Stimulated activated effector memory CD8-positive, alpha-beta T cell treated with anti-CD3 and anti-CD28 coated beads, Interleukin-12 subunit alpha, Interleukin-12 subunit beta, amount 100 ng/mL, for 72 hours (primary cell): ENCODE results near the gene FIBP.
A peak's percentile ranks its signal among the peaks of the same experiment; 100 is the strongest.

Experiments
- ATAC-seq: fragments of 150-1000 bp; cut with Tn5 transposase; 2 replicates; pipeline ENCODE4 v1.10.0; 2021
- DNase-seq, 2 donors: peaks; one replicate each; pipeline ENCODE4 v3.0.0; 2021 to 2022; ENCODE audit warnings: low spot score in 2 of 2
- H3K27ac Mint-ChIP-seq: one replicate; pipeline ENCODE4 v1.8.0; 2022; ENCODE audit warnings: mild to moderate bottlenecking, mixed read lengths
- H3K36me3 Mint-ChIP-seq: one replicate; pipeline ENCODE4 v1.8.0; 2022; ENCODE audit warnings: mild to moderate bottlenecking, mixed read lengths
- H3K4me1 Mint-ChIP-seq: one replicate; pipeline ENCODE4 v1.8.0; 2022; ENCODE audit warnings: mixed read lengths
- H3K4me3 Mint-ChIP-seq: one replicate; pipeline ENCODE4 v1.8.0; 2022; ENCODE audit warnings: mild to moderate bottlenecking, mixed read lengths
- H3K9me3 Mint-ChIP-seq: one replicate; pipeline ENCODE4 v1.8.0; 2022; ENCODE audit warnings: mixed read lengths

The FIBP gene

DNA sequence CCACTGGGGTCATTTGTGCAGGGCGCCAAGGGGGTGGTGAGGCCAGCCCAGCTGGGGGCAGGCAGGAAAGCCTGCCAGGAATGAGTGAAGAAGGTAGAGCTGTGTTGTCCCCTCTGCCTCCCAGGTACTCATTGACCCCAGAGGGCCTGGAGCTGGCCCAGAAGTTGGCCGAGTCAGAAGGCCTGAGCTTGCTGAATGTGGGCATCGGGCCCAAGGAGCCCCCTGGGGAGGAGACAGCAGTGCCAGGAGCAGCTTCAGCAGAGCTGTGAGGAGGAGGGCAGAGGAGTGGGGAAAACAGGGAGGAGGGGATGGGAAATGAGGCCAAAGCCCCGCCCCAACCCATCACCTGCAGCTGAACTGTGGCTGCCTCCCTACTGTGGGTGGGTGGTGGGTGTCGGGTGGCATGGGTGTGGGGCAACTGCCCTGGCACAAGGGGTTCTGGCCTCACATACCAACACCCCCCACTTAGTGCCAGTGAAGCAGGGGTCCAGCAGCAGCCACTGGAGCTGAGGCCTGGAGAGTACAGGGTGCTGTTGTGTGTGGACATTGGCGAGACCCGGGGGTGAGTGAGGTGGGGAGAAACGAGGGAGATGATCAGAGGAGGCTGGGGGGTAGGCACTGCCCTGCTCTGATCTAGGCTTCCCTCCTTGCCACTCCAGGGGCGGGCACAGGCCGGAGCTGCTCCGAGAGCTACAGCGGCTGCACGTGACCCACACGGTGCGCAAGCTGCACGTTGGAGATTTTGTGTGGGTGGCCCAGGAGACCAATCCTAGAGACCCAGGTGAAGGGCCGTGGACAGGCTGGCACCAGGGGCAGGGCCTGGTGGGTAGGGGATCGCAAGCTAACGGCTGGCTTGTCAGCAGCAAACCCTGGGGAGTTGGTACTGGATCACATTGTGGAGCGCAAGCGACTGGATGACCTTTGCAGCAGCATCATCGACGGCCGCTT lies 25.1 kb downstream of the FIBP start:
- H3K27ac Mint-ChIP-seq, result peak overlapping the region; percentile 97

GRCh38 chr11:65862191-65862735 lies 26.0 kb downstream of the FIBP start:
- H3K9me3 Mint-ChIP-seq, result no peaks in the 10 kb centered on the region
- H3K36me3 Mint-ChIP-seq, result peaks cover 98% of the 10 kb centered on the region
- H3K4me1 Mint-ChIP-seq, result peaks cover 47% of the 10 kb centered on the region
- peak overlapping the region; percentile 97 for H3K27ac Mint-ChIP-seq
- H3K4me3 Mint-ChIP-seq, result peak overlapping the region; percentile 97
- no peak for ATAC-seq
- DNase-seq, result peak in 1 of 2 donors; percentile 50

More for the DNA sequence above, 25.1 kb downstream of the FIBP start:
- peaks cover 46% of the 10 kb centered on the region for H3K4me1 Mint-ChIP-seq
- ATAC-seq (no peak), DNase-seq (no peak)
- peak overlapping the region; percentile 97 for H3K4me3 Mint-ChIP-seq
- no peaks in the 10 kb centered on the region for H3K9me3 Mint-ChIP-seq
- H3K36me3 Mint-ChIP-seq, result peaks cover 92% of the 10 kb centered on the region

GRCh38 chr11:65861533-65862183 lies 26.6 kb downstream of the FIBP start:
- ATAC-seq (no peak), DNase-seq (no peak)
- H3K4me1 Mint-ChIP-seq, result peaks cover 50% of the 10 kb centered on the region
- peak overlapping the region; percentile 97 for H3K27ac Mint-ChIP-seq
- peak overlapping the region; percentile 97 for H3K4me3 Mint-ChIP-seq
- H3K36me3 Mint-ChIP-seq, result peaks cover 98% of the 10 kb centered on the region
- H3K9me3 Mint-ChIP-seq, result no peaks in the 10 kb centered on the region

DNA sequence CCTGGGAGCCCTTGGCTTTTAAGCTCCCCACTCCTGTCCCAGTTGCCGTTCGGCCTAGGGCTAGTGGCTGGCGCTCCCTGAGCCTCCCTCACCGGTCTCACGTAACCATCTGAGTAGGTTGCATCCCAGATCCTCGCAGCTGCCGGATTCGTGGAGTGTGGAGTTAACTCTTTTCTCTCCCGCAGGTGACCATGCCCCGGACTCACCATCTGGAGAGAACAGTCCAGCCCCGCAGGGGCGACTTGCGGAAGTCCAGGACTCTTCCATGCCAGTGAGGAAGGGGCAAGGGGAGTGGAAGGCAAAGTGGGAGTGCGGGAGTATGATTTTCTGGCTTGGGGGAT lies 27.1 kb downstream of the FIBP start:
- H3K27ac Mint-ChIP-seq, result peak overlapping the region; percentile 97
- peaks cover 55% of the 10 kb centered on the region for H3K4me1 Mint-ChIP-seq
- no peak for DNase-seq

GRCh38 chr11:65860278-65861164 lies 27.8 kb downstream of the FIBP start, which contains the start of gene MUS81:
TSS of gene MUS81 (plus strand) at chr11:65860433. CDS start at chr11:65860754, 321 bp downstream.
- Mint-ChIP-seq H3K36me3 (peaks cover 98% of the 10 kb centered on the region), H3K9me3 (no peaks in the 10 kb centered on the region), H3K27ac (peak within 1 kb of the TSS; percentile 97), H3K4me3 (peak within 1 kb of the TSS; percentile 97), H3K4me1 (peaks cover 61% of the 10 kb centered on the region)
- peak; percentile 61 for ATAC-seq
- peak; percentile 96 to 99 for DNase-seq

More for the DNA sequence above, 27.1 kb downstream of the FIBP start:
- no peak for ATAC-seq
- Mint-ChIP-seq H3K36me3 (peaks cover 98% of the 10 kb centered on the region), H3K4me3 (peak overlapping the region; percentile 97), H3K9me3 (no peaks in the 10 kb centered on the region)

DNA sequence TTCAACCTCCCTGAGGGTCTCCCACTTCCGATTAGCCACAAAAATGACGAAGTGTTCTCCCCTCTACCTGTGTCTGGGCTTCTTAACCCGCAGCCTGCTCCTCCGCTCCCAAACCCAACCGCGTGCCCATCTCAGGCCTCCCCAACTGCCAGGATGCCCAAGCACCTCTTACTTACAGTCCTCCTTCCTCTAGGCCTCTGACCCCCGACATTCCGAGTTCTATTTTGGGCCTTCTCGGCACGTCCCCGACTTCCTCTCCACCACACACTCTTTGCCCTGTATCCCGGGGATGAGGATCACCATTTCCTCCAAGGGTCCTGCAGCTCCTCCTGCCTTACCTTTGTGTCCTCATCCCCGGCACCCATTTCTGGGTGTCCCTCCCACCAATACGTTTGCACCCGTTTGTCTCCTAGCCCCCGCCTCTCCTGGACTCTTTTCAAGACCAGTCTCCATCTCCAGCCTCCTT lies 28.4 kb downstream of the FIBP start:
- H3K4me3 Mint-ChIP-seq, result peak overlapping the region; percentile 97
- ATAC-seq (no peak), DNase-seq (no peak)
- H3K4me1 Mint-ChIP-seq, result peaks cover 62% of the 10 kb centered on the region
- H3K36me3 Mint-ChIP-seq, result peaks cover 98% of the 10 kb centered on the region
- H3K27ac Mint-ChIP-seq, result peak overlapping the region; percentile 97
- H3K9me3 Mint-ChIP-seq, result no peaks in the 10 kb centered on the region

- peak overlapping the region; percentile 97 for H3K27ac Mint-ChIP-seq
- H3K9me3 Mint-ChIP-seq, result no peaks in the 10 kb centered on the region
- ATAC-seq, result peak; percentile 78
- peaks cover 68% of the 10 kb centered on the region for H3K4me1 Mint-ChIP-seq
- peak; percentile 91 to 99 for DNase-seq
- H3K36me3 Mint-ChIP-seq, result peaks cover 98% of the 10 kb centered on the region
- peak overlapping the region; percentile 97 for H3K4me3 Mint-ChIP-seq
These were observed 29.0 kb downstream of the FIBP start for GRCh38 chr11:65859095-65859811.

- Mint-ChIP-seq H3K9me3 (no peaks in the 10 kb centered on the region), H3K4me1 (peaks cover 74% of the 10 kb centered on the region), H3K27ac (peak overlapping the region; percentile 97), H3K36me3 (peaks cover 98% of the 10 kb centered on the region), H3K4me3 (peak overlapping the region; percentile 97)
- DNase-seq (no peak), ATAC-seq (no peak)
These were observed 29.6 kb downstream of the FIBP start for GRCh38 chr11:65858681-65859087.

- Mint-ChIP-seq H3K36me3 (peaks cover 98% of the 10 kb centered on the region), H3K9me3 (no peaks in the 10 kb centered on the region), H3K4me1 (peaks cover 74% of the 10 kb centered on the region), H3K27ac (peak within 1 kb of the TSS; percentile 97), H3K4me3 (peak within 1 kb of the TSS; percentile 97)
- ATAC-seq, result peak; percentile 77
- peak; percentile 91 to 97 for DNase-seq
These were observed 30.2 kb downstream of the FIBP start, which contains the start of gene CFL1 for GRCh38 chr11:65857853-65858680. TSS of gene CFL1 (minus strand) at chr11:65858180. CDS start at chr11:65858099, 81 bp downstream.

- peaks cover 68% of the 10 kb centered on the region for H3K4me1 Mint-ChIP-seq
These were observed 30.8 kb downstream of the FIBP start for GRCh38 chr11:65857500-65857852.

GRCh38 chr11:65856689-65857499 lies 31.4 kb downstream of the FIBP start:
- Mint-ChIP-seq H3K9me3 (no peaks in the 10 kb centered on the region), H3K36me3 (peaks cover 98% of the 10 kb centered on the region), H3K4me3 (peak overlapping the region; percentile 97), H3K4me1 (peaks cover 66% of the 10 kb centered on the region), H3K27ac (peak overlapping the region; percentile 97)
- DNase-seq, result peak; percentile 75 to 92
- peak; percentile 14 for ATAC-seq

More at GRCh38 chr11:65857500-65857852, 30.8 kb downstream of the FIBP start:
- Mint-ChIP-seq H3K27ac (peak overlapping the region; percentile 97), H3K9me3 (no peaks in the 10 kb centered on the region), H3K4me3 (peak overlapping the region; percentile 97), H3K36me3 (peaks cover 98% of the 10 kb centered on the region)
- DNase-seq, result peak; percentile 64 to 84
- ATAC-seq, result peak; percentile 0

- peaks cover 65% of the 10 kb centered on the region for H3K4me1 Mint-ChIP-seq
- H3K4me3 Mint-ChIP-seq, result peak overlapping the region; percentile 97
- DNase-seq, result no peak
- no peaks in the 10 kb centered on the region for H3K9me3 Mint-ChIP-seq
- peaks cover 98% of the 10 kb centered on the region for H3K36me3 Mint-ChIP-seq
- no peak for ATAC-seq
- peak overlapping the region; percentile 97 for H3K27ac Mint-ChIP-seq
These were observed 32.3 kb downstream of the FIBP start for GRCh38 chr11:65855927-65856363.
